Peyer's patch (tissue), 4 donors: ENCODE data around the gene SNX24.

Experiments
- POLR2A ChIP-seq, 2 donors: fragments of 450-650 bp; IDR thresholded peaks; one replicate each; pipeline ENCODE4 v1.5.1; 2017; ENCODE audit warnings: antibody characterized with exemption in 2 of 2, mild to moderate bottlenecking in 2 of 2, moderate library complexity in 2 of 2
- TF ChIP-seq, protein P1 (sequence below), 6 experiments: fragments of 450-650 bp in 4 of 6; fragments of 200-600 bp in 2 of 6; sonication (generic) in 1 of 6; IDR thresholded peaks; one replicate each; pipeline ENCODE4 v1.5.1; 2017 to 2019; ENCODE audit warnings: antibody characterized with exemption in 6 of 6, mild to moderate bottlenecking in 3 of 6, moderate library complexity in 1 of 6

DNA sequence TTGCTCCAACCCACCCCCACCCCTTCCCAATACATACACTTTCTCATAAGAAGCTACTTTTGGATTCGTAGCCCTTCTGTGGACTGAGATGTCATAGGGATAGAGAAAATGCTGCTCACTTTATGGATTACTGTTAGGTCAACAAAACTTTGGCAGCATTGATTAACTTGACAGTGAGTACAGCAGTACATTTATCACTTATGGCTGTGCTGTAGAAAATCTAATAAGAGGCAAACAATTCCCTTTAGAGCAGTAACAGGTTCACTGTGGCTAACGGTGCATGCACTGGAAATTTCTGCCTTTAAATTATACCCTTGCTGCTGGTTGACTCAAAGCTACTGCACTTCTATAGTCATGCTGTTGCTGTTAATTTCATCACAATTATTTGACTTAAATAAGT is 131.9 kb downstream of the SNX24 start:
- TF ChIP-seq, protein P1, sequence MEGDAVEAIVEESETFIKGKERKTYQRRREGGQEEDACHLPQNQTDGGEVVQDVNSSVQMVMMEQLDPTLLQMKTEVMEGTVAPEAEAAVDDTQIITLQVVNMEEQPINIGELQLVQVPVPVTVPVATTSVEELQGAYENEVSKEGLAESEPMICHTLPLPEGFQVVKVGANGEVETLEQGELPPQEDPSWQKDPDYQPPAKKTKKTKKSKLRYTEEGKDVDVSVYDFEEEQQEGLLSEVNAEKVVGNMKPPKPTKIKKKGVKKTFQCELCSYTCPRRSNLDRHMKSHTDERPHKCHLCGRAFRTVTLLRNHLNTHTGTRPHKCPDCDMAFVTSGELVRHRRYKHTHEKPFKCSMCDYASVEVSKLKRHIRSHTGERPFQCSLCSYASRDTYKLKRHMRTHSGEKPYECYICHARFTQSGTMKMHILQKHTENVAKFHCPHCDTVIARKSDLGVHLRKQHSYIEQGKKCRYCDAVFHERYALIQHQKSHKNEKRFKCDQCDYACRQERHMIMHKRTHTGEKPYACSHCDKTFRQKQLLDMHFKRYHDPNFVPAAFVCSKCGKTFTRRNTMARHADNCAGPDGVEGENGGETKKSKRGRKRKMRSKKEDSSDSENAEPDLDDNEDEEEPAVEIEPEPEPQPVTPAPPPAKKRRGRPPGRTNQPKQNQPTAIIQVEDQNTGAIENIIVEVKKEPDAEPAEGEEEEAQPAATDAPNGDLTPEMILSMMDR (IDR thresholded peaks at IDR 0.05): no peak
- no peak for TF ChIP-seq POLR2A (IDR thresholded peaks at IDR 0.05)
